Measurements from ENCODE around the gene PDE2A.

PDE2A gene

DNA sequence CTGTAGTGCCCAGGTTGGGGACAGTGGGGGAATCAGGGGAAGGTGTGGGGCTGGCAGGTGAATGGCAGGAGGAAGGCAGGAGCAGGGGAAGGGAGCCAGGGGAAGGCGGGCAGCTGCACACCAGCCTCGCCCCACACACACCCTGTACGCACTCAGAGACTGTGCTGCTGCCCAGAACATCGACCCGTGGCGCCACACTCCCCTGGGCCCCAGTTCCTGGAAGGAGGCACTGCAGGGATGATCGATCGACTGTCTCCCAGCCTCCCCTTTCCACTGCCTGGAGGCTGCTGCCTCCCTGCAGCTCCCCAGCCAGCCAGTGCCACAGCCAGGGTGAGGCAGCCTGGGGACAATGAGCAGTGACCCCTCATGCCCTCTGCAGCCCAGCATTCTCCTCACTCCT, 19.2 kb downstream of the PDE2A start:
- DNase-seq: no peak

- no peak for DNase-seq
Measured at GRCh38 chr11:72653649-72654048, 20.6 kb downstream of the PDE2A start.

DNA sequence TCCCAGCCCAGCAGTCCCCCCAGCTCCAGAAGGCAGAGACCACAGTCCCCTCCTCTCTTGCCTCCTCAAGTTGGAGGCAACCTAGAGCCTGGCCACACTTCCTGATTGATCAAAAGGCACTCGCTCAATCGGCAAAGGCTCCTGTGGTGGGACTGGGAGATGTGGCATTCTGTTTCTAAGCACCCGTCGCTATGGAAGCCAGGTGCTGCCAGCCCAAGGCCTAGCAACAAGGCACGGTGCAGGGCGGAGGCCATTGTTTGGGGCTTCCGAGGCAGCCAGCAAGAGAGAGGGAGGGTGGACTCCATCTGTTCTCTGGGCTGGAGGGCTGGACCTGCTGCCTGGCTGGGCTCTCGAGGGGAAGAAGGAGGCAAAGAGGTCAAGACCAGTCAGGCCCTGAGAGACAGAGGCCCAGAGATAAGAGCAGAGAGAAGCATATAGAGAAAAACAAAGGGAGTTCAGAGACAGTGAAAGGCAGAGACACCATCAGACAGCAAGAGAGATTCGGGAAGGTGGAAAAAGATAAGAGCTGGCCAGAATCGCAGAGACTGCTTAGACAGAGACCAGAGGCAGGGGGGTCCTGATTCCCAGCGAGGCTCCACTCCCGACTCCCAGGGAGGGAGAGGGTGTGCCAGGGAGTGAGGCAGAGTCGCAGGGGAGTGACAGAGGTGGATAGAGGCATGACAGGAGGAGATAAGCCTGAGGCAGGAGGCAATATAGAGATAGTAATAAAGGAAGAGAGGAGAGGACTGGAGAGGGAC, 21.2 kb downstream of the PDE2A start:
- peak; percentile 77 for DNase-seq

DNA sequence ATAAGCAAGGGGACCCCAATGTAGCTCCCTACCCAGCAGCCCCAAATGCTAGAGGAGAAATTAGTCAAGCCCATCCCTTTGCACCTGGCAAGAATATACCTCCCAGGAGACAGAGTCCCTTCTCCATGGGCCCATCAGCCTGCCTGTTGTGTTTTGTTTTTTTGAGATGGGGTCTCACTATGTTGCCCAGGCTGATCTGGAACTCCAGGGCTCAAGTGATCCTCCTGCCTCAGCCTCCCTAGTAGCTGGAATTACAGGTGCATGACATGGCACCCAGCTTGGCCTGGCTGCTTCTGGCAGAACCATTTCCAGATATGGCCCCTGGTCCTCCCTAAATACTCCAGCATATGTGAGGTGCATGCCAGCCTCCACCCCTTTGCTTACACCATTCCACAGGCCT, 22.1 kb downstream of the PDE2A start:
- no peak for DNase-seq

- no peak for DNase-seq
Measured at GRCh38 chr11:72649215-72649976, 24.8 kb downstream of the PDE2A start.

- no peak for DNase-seq
Measured at GRCh38 chr11:72648384-72649136, 25.7 kb downstream of the PDE2A start.

GRCh38 chr11:72647882-72648281, 26.3 kb downstream of the PDE2A start:
- no peak for DNase-seq

GRCh38 chr11:72646472-72646871, 27.8 kb downstream of the PDE2A start:
- no peak for DNase-seq

- DNase-seq: no peak
Measured at GRCh38 chr11:72646024-72646423, 28.2 kb downstream of the PDE2A start.

DNA sequence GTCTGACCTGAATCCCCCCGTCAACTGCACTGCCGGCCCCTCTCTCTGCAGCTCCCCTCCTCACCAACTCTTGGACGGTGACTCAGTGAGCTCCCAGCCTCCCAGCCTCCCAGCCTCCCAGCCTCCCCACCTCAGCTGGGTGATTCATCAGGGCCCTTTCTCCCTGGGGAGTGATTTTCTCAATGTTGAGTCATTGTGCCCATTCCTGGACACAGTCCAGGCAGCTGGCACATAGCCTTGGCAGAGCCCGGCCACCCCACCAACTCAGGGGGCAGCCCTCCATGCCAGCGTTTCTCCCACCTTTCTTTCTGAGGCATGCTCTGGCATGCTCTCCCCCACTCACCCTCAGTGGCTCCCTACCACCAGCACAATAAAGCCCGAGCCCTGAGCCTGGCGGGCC, 30.7 kb downstream of the PDE2A start:
- peak; percentile 20 for DNase-seq

DNA sequence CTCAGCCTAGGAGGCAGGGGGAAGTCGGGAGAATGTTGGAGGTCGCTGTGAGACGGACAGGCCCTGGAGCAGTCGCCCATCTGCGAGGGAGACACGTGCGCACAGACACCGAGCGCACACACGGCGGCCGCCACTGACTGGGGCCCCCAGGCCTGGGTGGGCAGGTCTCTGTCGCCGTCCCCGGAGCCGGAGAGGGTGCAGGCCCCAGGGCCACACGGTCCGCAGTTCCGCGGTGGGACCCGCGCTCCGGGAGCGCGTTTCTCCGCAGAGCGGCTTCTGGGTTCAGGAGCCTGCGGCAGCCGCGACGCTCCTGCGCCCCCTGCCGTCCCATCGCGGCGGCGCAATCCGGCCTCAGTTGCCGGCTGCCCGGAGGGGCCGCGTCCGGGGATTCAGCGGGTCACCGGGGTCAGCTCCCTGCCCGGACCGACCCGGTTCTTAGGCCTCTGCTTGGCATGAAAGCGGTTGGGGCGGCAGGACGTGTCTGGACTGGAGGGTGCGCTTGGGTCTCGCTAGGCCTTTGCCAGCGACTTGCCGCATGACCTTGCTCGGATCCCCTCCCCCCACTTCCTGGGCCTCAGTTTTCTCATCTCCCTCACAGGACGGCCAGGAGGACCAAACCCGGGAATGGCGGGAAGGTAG, 31.2 kb downstream of the PDE2A start:
- peak; percentile 54 for DNase-seq

- no peak for DNase-seq
Measured at GRCh38 chr11:72642043-72642883, 32.0 kb downstream of the PDE2A start.

GRCh38 chr11:72641522-72642042, 32.6 kb downstream of the PDE2A start:
- DNase-seq: no peak

- DNase-seq: no peak
Measured at GRCh38 chr11:72639502-72640375, 34.5 kb downstream of the PDE2A start.

GRCh38 chr11:72637926-72638325, 36.3 kb downstream of the PDE2A start:
- no peak for DNase-seq

- no peak for DNase-seq
Measured at GRCh38 chr11:72637198-72637597, 37.0 kb downstream of the PDE2A start.

DNA sequence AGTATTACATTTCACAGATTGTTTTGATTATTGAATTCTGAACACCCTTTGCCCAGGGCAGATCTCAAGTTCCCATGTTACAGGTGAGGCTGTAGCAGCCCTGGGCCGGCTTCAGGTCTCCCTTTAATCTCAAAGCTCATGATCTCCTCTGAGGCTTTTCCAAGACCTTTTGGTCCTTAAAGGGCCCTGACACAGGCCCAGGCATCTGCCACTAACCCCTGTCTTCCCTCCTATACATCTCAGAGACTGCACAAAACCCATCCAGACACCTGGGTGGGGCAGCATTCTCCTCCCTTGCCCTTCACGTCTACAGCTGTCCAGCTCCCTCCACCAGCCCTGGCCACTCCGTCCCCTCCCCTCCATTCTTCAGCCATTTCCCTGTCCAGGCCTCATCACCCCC, 37.8 kb downstream of the PDE2A start:
- no peak for DNase-seq

- no peak for DNase-seq
Measured at GRCh38 chr11:72635933-72636332, 38.3 kb downstream of the PDE2A start.

DNA sequence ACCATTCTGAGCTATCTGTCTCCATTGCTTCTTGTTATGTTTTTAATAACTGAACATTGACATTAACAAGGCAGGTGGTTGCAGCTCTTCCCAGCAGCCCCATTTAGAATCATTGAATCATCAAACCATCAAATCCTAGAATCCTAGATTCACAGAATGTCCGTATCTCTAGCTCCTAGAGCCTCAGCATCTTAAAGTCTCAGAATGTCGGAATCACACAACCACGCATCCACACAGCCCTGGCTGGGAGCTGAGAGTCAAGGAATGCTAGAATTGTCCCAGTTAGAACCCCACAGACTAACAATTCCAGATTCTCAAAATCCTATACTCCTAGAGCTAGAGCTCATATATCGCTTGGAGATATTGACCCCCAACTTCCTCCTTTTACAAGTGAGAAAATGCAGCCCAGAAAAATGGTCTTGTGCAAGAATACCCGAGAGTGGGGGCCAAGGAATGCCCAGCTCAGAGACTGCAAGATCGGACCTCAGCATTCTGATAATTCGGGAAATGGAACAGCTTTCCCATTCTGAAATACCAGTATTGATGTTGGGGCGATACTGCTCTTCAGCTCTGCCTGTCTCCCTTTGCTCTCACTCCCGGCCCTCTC, 38.8 kb downstream of the PDE2A start:
- no peak for DNase-seq

DNA sequence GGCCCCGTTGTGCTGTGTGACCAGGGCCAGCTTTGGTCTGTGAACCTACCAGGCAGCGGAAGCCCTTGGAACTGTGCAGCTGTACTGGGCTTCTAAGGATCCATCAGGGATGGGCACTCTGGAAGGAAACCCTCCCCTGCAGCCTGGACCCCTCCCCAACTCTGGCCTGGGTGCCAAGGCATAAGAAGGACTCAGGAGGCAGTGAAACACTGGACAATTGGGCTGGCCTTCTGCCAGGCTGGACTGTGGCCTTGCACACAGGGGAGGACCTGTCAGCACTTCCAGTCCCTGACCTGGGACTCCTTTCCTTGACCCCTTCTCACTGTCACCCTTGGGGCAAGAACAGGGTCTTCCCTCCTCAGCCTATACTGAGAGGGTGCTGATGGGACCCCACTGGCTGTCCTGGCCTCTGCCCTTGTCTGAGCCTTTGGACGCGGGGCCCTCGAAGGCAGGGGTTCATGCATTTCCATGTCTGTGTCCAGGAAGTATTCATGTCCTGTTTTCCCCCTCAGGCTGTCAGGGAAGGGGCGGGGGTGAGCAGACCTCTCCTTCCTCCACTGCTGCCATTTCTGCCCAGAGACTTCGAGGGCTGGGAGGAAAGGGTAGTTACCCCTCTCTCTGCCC, 39.6 kb downstream of the PDE2A start:
- DNase-seq: no peak
